K562 (cell line): ENCODE data around the gene MAML3. TPM values are rescaled to one million over a fixed set of nuclear protein-coding genes. Genes with fewer than 3 reads are reported as not detected.

ENCODE experiments used
- ATAC-seq: fragments of 200-7000 bp; cut with Tn5 transposase; 3 replicates; pipeline ENCODE4 v1.9.1; 2020; ENCODE audit warnings: moderate library complexity
- BruUV-seq: library from RNA; stranded (reverse); fragments of 400-500 nt; replicated peaks from 2 replicates; lab custom pipeline; 2021; lab: Mats Ljungman, UMichigan
- CTCF ChIA-PET: fragments of 300-600 bp; formaldehyde crosslinking; extraction: SDS; loops from one replicate; lab custom pipeline; 2021; ENCODE audit warnings: low intra/inter-chr PET ratio; lab: Yijun Ruan, JAX
- POLR2A ChIA-PET: fragments of 300-600, 350-650 bp; sonication (Branson Sonifier 250); formaldehyde crosslinking; extraction: SDS; loops from one replicate; lab custom pipeline; 2021; ENCODE audit warnings: antibody characterized with exemption, inconsistent platforms; lab: Yijun Ruan, JAX
- DNase-seq, 4 experiments: peaks; one replicate each; pipeline versions ENCODE4 v3.0.0 to v3.0.0-alpha.2; 2011 to 2018; ENCODE audit warnings: low spot score in 3 of 4, mixed read lengths in 3 of 4; ENCODE audit errors: extremely low read depth in 1 of 4
- FAIRE-seq: peaks from 2 replicates; lab custom pipeline; 2011; peaks lifted over from hg19 to GRCh38; lab: Jason Lieb, UNC
- H2AFZ ChIP-seq: 2 replicates; pipeline ENCODE4 v1.6.0; 2011; ENCODE audit warnings: low read depth, low read length, control low read depth, inconsistent platforms
- H3K27ac ChIP-seq: fragments of 200-600 bp; 3 replicates; pipeline ENCODE4 v1.8.0; 2011; ENCODE audit warnings: low read depth, mild to moderate bottlenecking, control low read depth, inconsistent platforms, low read length, moderate library complexity, mixed read lengths; ENCODE audit errors: extremely low read depth
- H3K27me3 ChIP-seq, 2 experiments: fragments of 300-600 bp in 1 of 2; 2 replicates in 1 of 2; 3 replicates in 1 of 2; pipeline versions ENCODE4 v1.6.0 to v1.8.0; 2011; ENCODE audit warnings: inconsistent platforms in 2 of 2, low read length in 2 of 2, mild to moderate bottlenecking in 1 of 2, mixed read lengths in 1 of 2, moderate library complexity in 1 of 2; ENCODE audit not compliant: control insufficient read depth in 2 of 2, insufficient read depth in 2 of 2
- H3K36me3 ChIP-seq: fragments of 300-600 bp; 3 replicates; pipeline ENCODE4 v1.8.0; 2011; ENCODE audit warnings: mild to moderate bottlenecking, low read length, inconsistent platforms; ENCODE audit not compliant: control insufficient read depth, insufficient read depth
- H3K4me1 ChIP-seq, 2 experiments: fragments of 200-600 bp in 1 of 2; replicated peaks in 1 of 2; 2 replicates in 1 of 2; 3 replicates in 1 of 2; pipeline versions ENCODE4 v1.5.1 to v1.8.0; 2011; ENCODE audit warnings: inconsistent platforms in 2 of 2, low read length in 2 of 2, mild to moderate bottlenecking in 1 of 2, mixed read lengths in 1 of 2, moderate library complexity in 1 of 2; ENCODE audit not compliant: control insufficient read depth in 2 of 2, insufficient read depth in 2 of 2
- H3K4me2 ChIP-seq: 2 replicates; pipeline ENCODE4 v1.6.1; 2011; ENCODE audit warnings: low read length, control low read depth, inconsistent platforms, mixed read lengths; ENCODE audit not compliant: insufficient read depth
- H3K4me3 ChIP-seq: fragments of 200-600 bp; sonication (generic), shearing (Covaris generic); 2 replicates; pipeline ENCODE4 v1.5.1; 2016; ENCODE audit warnings: control low read depth, inconsistent platforms
- H3K79me2 ChIP-seq: fragments of 200-600 bp; 3 replicates; pipeline ENCODE4 v1.8.0; 2011; ENCODE audit warnings: low read length, inconsistent platforms; ENCODE audit not compliant: control insufficient read depth, insufficient read depth
- H3K9ac ChIP-seq, 2 experiments: 2 replicates each; pipeline versions ENCODE4 v1.6.0 to v1.6.1; 2011; ENCODE audit warnings: low read depth in 2 of 2, low read length in 2 of 2, control low read depth in 1 of 2, inconsistent platforms in 1 of 2, mild to moderate bottlenecking in 1 of 2, mixed read lengths in 1 of 2; ENCODE audit not compliant: insufficient read depth in 1 of 2
- H3K9me1 ChIP-seq: one replicate; pipeline ENCODE4 v1.6.0; 2011; ENCODE audit warnings: inconsistent platforms, mild to moderate bottlenecking, low read length, moderate library complexity; ENCODE audit not compliant: control insufficient read depth, insufficient read depth
- H3K9me3 ChIP-seq: replicated peaks from 2 replicates; pipeline ENCODE4 v1.5.1; 2011; ENCODE audit warnings: low read depth, low read length, inconsistent platforms; ENCODE audit not compliant: control insufficient read depth, insufficient read depth
- H4K20me1 ChIP-seq: replicated peaks from 2 replicates; pipeline ENCODE4 v1.6.1; 2011; ENCODE audit warnings: low read length, inconsistent platforms, mixed read lengths; ENCODE audit not compliant: control insufficient read depth, insufficient read depth
- CHD1 ChIP-seq: fragments of 200-600 bp; sonication (generic); IDR thresholded peaks from one replicate; pipeline ENCODE4 v1.6.1; 2012; ENCODE audit warnings: mild to moderate bottlenecking, moderate library complexity, low read length, inconsistent platforms
- CREB5 ChIP-seq: fragments of 250-450 bp; sonication (Bioruptor Pico); IDR thresholded peaks from 2 replicates; pipeline ENCODE4 v1.5.0; 2020; ENCODE audit warnings: mild to moderate bottlenecking
- DLX4 ChIP-seq: fragments of 250-450 bp; sonication (Bioruptor Pico); IDR thresholded peaks from 2 replicates; pipeline ENCODE4 v1.6.1; 2021; ENCODE audit warnings: mild to moderate bottlenecking
- DMBX1 ChIP-seq: fragments of 250-450 bp; sonication (Bioruptor Pico); IDR thresholded peaks from 2 replicates; pipeline ENCODE4 v1.8.0; 2022; ENCODE audit warnings: inconsistent platforms, mild to moderate bottlenecking, moderate library complexity, borderline replicate concordance
- DPF2 ChIP-seq: fragments of 450-650 bp; IDR thresholded peaks from 2 replicates; pipeline ENCODE4 v1.6.1; 2016
- E2F5 ChIP-seq: sonication (generic); formaldehyde crosslinking; IDR thresholded peaks from 2 replicates; pipeline ENCODE4 v1.8.0; 2022; ENCODE audit warnings: mild to moderate bottlenecking, missing genetic modification reagents
- HCFC1 ChIP-seq: IDR thresholded peaks from 2 replicates; pipeline ENCODE4 v1.6.1; 2012; ENCODE audit warnings: low read depth, low read length, improper control_type of control experiment
- KDM4B ChIP-seq, 2 experiments: fragments of 450-650 bp in 1 of 2; sonication (generic) in 1 of 2; IDR thresholded peaks; 2 replicates each; pipeline ENCODE4 v1.6.1; 2016 to 2017; ENCODE audit warnings: borderline replicate concordance in 2 of 2, antibody characterized with exemption in 1 of 2, low read depth in 1 of 2, mild to moderate bottlenecking in 1 of 2
- KDM5B ChIP-seq: fragments of 200-600 bp; sonication (generic); IDR thresholded peaks from 2 replicates; pipeline ENCODE4 v1.6.1; 2012; ENCODE audit warnings: low read depth, mild to moderate bottlenecking, moderate library complexity, low read length, control low read depth, inconsistent platforms; ENCODE audit not compliant: insufficient replicate concordance
- KLF13 ChIP-seq: fragments of 450-650 bp; IDR thresholded peaks from 2 replicates; pipeline ENCODE4 v1.6.1; 2016; ENCODE audit warnings: missing genetic modification characterization, low read depth, mild to moderate bottlenecking, missing compliant biosample characterization, moderate library complexity, borderline replicate concordance
- KLF16 ChIP-seq: IDR thresholded peaks from 2 replicates; pipeline ENCODE4 v1.6.1; 2016; ENCODE audit warnings: antibody characterized with exemption
- RCOR1 ChIP-seq, 2 experiments: IDR thresholded peaks; 2 replicates each; pipeline ENCODE4 v1.6.1; 2012; ENCODE audit warnings: low read depth in 2 of 2, low read length in 2 of 2, borderline replicate concordance in 1 of 2, improper control_type of control experiment in 1 of 2
- SMC3 ChIP-seq: conservative IDR thresholded peaks from 2 replicates; pipeline ENCODE4 v1.6.1; 2011; ENCODE audit warnings: low read depth, low read length, improper control_type of control experiment; ENCODE audit not compliant: insufficient read depth
- STAG1 ChIP-seq: sonication (generic); formaldehyde crosslinking; IDR thresholded peaks from 2 replicates; pipeline ENCODE4 v1.5.0; 2020; ENCODE audit warnings: missing genetic modification reagents, borderline replicate concordance
- YY1 ChIP-seq, 3 experiments: IDR thresholded peaks; 2 replicates each; pipeline ENCODE4 v1.6.1; 2011; ENCODE audit warnings: low read length in 2 of 3, mild to moderate bottlenecking in 2 of 3, moderate library complexity in 2 of 3, borderline replicate concordance in 1 of 3, control low read depth in 1 of 3, low read depth in 1 of 3; ENCODE audit not compliant: insufficient read depth in 3 of 3, insufficient replicate concordance in 2 of 3, control insufficient read depth in 1 of 3, insufficient read length in 1 of 3; ENCODE audit errors: extremely low read depth in 1 of 3
- ZBTB43 ChIP-seq: sonication (generic); formaldehyde crosslinking; IDR thresholded peaks from 2 replicates; pipeline ENCODE4 v1.8.0; 2023; ENCODE audit warnings: mild to moderate bottlenecking, missing genetic modification reagents
- ZNF77 ChIP-seq: fragments of 250-450 bp; sonication (Bioruptor Pico); IDR thresholded peaks from 2 replicates; pipeline ENCODE4 v1.5.0; 2020
- WGBS: fragments of 100-300 bp; shearing (Covaris generic); methylation state at CpG from one replicate; pipeline ENCODE4 v1.1.6; 2016; ENCODE audit warnings: low coverage, mixed read lengths; ENCODE audit not compliant: insufficient coverage; ENCODE audit errors: missing lambda C conversion rate; 5-methylcytosine and 5-hydroxymethylcytosine counted together
- in situ Hi-C: fragments of 300-500 bp; cut with MboI; formaldehyde crosslinking; loops from 4 replicates; pipeline ENCODE4 v1.15.0; 2018; ENCODE audit warnings: inconsistent platforms, mixed read lengths
- intact Hi-C: fragments of 100-400 bp; cut with micrococcal nuclease; formaldehyde crosslinking; loops from 2 replicates; pipeline ENCODE4 v1.14.2; 2022
- polyA plus RNA-seq, 8 experiments: library from polyadenylated mRNA; depleted of rRNA in 4 of 8; stranded (reverse) in 5 of 8; unstranded in 3 of 8; fragments of >200 nt; fragmentation: Nextera tagmentation in 2 of 8; fragmentation: Illumina TruSeq in 1 of 8; extraction: Ambion mirVana in 2 of 8; extraction: Trizol in 1 of 8; gene quantifications; 2 replicates each; pipeline versions ENCODE4 v1.2.1 to v1.2.3, GENCODE V29; 2011 to 2014; ENCODE audit warnings: inconsistent platforms in 1 of 8, missing spikeins in 1 of 8
- total RNA-seq, 7 experiments: library from RNA; depleted of rRNA in 6 of 7; stranded (reverse); fragments of >200 nt in 6 of 7; fragmentation: Illumina TruSeq in 2 of 7; extraction: Trizol in 2 of 7; gene quantifications; 2 replicates each; pipeline versions ENCODE4 v1.2.1 to v1.2.3, GENCODE V29; 2011 to 2021; ENCODE audit warnings: low replicate concordance in 1 of 7

MAML3 gene
- total and polyA plus RNA-seq, 9 of the 15 experiments (the other 6 are each of a cell fraction or from before 2014, with no cell fraction given), result 0.01 to 0.55 (median 0.25) TPM

GRCh38 chr4:139901531-139902320 lies 252.3 kb downstream of the MAML3 start:
- Histone ChIP-seq H3K4me2 (no peak overlapping the region), H4K20me1 (no peaks in the 10 kb centered on the region), H3K36me3 (no peaks in the 10 kb centered on the region), H3K27me3 (peaks cover 7 to 13% of the 10 kb centered on the region in 2 experiments), H3K9me3 (no peaks in the 10 kb centered on the region), H3K4me3 (no peak overlapping the region), H2AFZ (no peak overlapping the region), H3K9ac (no peak overlapping the region), H3K79me2 (no peaks in the 10 kb centered on the region), H3K27ac (no peak overlapping the region), H3K9me1 (no peaks in the 10 kb centered on the region), H3K4me1 (no peaks in the 10 kb centered on the region)
- intact Hi-C loops (no loop called here), in situ Hi-C loops (no loop called here)
- ATAC-seq (no peak), DNase-seq (no peak), FAIRE-seq (no peak)
- 12% methylated on average over 15 of the region's 17 CpGs for WGBS
- BruUV-seq, result no TSS peak
- ChIA-PET POLR2A (no interaction called here), CTCF (no interaction called here)
- TF ChIP-seq SMC3 (no peak), HCFC1 (no peak), DLX4 (CRISPR knock-in tag) (no peak), YY1 (IDR thresholded peaks at IDR 0.05; ENCODE audit: borderline replicate concordance in 1 of 3, control insufficient read depth in 1 of 3, extremely low read depth in 1 of 3, insufficient read depth in 3 of 3, insufficient read length in 1 of 3, insufficient replicate concordance in 2 of 3, low read depth in 1 of 3, low read length in 2 of 3) (no peak), ZBTB43 (CRISPR knock-in tag) (no peak), DPF2 (no peak), CHD1 (no peak), STAG1 (no peak), ZNF77 (no peak), DMBX1 (CRISPR knock-in tag) (no peak), CREB5 (CRISPR knock-in tag) (no peak), RCOR1 (IDR thresholded peaks at IDR 0.05; ENCODE audit: borderline replicate concordance in 1 of 2, low read depth in 2 of 2, low read length in 2 of 2) (no peak), KDM4B (IDR thresholded peaks at IDR 0.05; ENCODE audit: borderline replicate concordance in 2 of 2, low read depth in 1 of 2) (no peak), E2F5 (CRISPR knock-in tag) (no peak), KLF16 (no peak), KLF13 (tag) (no peak), KDM5B (no peak)
